GM12874 (cell line): ENCODE measurements around the gene CDCA7L.

ENCODE experiments used
- CTCF ChIP-seq: IDR thresholded peaks from 2 replicates; pipeline ENCODE4 v1.5.1; 2011; ENCODE audit warnings: low read depth, mild to moderate bottlenecking, control low read depth, low read length, moderate library complexity; ENCODE audit not compliant: insufficient read depth

CDCA7L gene

GRCh38 chr7:21934808-21935207 is 10.9 kb downstream of the CDCA7L start:
- TF ChIP-seq CTCF, result no peak

GRCh38 chr7:21927693-21928092 is 18.0 kb downstream of the CDCA7L start:
- TF ChIP-seq CTCF, result no peak

GRCh38 chr7:21926448-21926847 is 19.3 kb downstream of the CDCA7L start:
- TF ChIP-seq CTCF, result no peak

GRCh38 chr7:21923658-21924057 is 22.0 kb downstream of the CDCA7L start:
- TF ChIP-seq CTCF, result no peak

GRCh38 chr7:21922605-21923004 is 23.1 kb downstream of the CDCA7L start:
- TF ChIP-seq CTCF, result no peak

GRCh38 chr7:21920936-21921335 is 24.8 kb downstream of the CDCA7L start:
- no peak for TF ChIP-seq CTCF

GRCh38 chr7:21918216-21918615 is 27.5 kb downstream of the CDCA7L start:
- no peak for TF ChIP-seq CTCF

GRCh38 chr7:21916629-21917028 is 29.1 kb downstream of the CDCA7L start:
- TF ChIP-seq CTCF, result no peak
